ENCODE measurements around the gene PGA5.
"Not testable (repeated sequence)": the region's sequence is repeated elsewhere in the genome, so short reads cannot be mapped to it uniquely, and the experiment has no call there.

PGA5 gene

DNA sequence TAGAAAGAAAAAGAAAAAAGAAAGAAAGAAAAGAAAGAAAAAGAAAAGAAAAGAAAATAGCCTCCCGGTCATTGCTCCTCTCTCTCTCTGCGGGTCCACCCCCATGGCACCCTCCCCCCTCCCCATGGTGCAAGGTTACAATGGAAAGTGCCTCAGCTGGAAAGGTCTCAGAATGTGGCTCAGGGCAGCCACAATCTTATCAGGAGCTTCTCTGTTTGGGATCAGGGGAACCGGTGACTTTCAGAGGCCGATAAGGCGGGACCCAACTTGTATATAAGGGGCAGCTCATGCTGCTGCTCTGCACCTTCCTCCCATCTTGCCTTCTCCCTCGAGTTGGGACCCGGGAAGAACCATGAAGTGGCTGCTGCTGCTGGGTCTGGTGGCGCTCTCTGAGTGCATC lies at the start of gene PGA5:
Gene PGA5, plus strand, starts transcription at position 301 of the 400 bp plus-strand sequence. Its CDS starts 52 bp downstream, at position 353.
- DNase-seq, result not testable (repeated sequence)

DNA sequence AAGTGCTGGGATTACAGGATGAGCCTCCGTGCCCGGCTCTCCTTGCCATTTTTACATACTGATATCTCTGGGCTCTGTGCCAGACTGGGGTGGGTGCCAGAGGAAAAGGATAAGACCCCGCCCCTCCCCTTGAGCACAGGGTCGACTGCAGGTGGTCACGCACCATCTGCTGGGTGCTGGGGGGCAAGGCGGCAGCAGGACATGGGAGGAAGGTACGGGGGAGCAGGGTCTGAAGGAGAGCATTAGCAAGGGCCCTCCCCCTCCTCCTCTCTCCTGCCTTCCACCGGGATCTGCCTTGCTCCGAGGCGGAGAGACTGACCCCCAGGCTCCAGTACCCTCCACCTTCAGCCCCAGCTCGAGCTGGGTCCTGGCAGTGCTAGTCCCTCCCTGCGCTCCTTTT lies 47.4 kb upstream of the PGA5 start:
- no peak for DNase-seq

- no peak for DNase-seq
Measured at GRCh38 chr11:61194169-61194671, 46.8 kb upstream of the PGA5 start.

GRCh38 chr11:61194981-61195695 lies 45.8 kb upstream of the PGA5 start:
- DNase-seq, result no peak

GRCh38 chr11:61195719-61196118 lies 45.3 kb upstream of the PGA5 start:
- no peak for DNase-seq

DNA sequence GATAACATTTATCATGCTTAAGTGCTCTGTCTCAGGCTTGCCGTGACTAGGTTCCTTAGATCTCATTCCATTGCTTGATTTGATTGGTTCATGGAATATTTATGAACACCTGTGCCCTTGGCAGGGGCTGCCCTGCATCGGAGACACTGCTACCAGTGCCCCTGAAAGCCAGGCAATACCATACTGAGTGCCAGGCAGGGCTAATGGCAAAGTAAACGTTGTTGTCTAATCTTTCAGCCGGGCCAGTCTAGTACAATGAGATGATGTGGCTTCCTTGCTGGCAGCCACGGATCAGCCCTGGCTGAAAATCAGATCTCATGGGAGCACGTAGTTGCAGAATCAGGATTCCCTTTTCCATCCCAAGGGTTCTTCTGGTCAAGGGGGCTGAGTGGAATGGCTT lies 42.6 kb upstream of the PGA5 start:
- no peak for DNase-seq

DNA sequence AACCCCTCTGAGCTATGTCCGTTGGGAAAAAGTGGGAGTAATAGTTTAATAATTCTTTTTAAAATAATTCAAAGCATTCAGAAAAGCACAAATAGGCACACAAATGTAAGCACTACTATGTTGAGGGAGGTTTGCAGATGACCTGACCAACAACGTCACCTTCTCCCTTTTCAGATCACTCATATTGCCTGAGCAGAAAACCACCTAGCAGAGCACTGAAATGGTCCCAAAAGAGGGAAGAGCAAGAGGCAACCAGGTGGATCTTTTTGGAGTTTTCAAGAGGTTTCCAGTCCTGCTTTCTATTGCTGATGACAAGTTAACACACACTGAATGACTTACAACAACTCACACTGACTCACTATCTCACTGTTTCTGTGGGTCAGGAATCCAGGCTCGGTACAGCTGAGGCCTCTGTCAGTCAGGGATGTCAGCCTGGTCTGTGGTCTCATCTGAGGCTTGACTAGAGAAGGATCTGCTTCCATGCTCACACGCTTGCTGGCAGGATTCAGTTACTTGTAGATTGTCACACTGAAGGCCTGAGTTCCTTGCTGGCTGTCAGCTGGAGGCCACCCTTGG lies 41.9 kb upstream of the PGA5 start:
- no peak for DNase-seq

DNA sequence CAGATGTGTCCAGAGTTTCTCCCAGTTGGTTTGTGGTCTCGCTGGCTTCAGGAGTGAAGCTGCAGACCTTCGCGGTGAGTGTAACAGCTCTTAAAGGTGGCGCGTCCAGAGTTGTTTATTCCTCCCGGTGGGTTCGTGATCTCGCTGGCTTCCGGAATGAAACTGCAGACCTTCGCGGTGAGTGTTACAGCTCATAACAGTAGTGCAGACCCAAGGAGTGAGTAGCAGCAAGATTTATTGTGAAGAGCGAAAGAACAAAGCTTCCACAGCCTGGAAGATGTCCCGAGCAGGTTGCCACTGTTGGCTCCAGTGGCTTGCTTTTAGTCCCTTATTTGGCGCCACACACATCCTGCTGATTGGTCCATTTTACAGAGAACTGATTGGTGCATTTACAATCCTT lies 39.5 kb upstream of the PGA5 start:
- no peak for DNase-seq

GRCh38 chr11:61202950-61203746 lies 37.8 kb upstream of the PGA5 start, which contains the start of gene PGA3:
Gene PGA3, plus strand, starts transcription at chr11:61203515. Its CDS starts 50 bp downstream, at chr11:61203565.
- DNase-seq, result not testable (repeated sequence)

DNA sequence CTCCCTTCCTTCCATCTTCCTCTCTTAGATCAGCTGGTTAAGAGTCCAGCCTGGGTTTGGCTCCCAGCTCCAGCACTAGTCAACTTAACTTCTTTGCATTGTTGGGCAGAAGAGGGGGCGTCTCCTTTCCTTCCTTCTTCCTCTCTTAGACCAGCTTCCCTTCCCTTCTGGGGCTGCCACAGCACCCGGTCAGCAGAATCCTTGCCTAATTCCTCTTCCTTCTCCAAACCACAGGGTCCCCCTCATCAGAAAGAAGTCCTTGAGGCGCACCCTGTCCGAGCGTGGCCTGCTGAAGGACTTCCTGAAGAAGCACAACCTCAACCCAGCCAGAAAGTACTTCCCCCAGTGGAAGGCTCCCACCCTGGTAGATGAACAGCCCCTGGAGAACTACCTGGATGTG lies 37.1 kb upstream of the PGA5 start:
- not testable (repeated sequence) for DNase-seq

DNA sequence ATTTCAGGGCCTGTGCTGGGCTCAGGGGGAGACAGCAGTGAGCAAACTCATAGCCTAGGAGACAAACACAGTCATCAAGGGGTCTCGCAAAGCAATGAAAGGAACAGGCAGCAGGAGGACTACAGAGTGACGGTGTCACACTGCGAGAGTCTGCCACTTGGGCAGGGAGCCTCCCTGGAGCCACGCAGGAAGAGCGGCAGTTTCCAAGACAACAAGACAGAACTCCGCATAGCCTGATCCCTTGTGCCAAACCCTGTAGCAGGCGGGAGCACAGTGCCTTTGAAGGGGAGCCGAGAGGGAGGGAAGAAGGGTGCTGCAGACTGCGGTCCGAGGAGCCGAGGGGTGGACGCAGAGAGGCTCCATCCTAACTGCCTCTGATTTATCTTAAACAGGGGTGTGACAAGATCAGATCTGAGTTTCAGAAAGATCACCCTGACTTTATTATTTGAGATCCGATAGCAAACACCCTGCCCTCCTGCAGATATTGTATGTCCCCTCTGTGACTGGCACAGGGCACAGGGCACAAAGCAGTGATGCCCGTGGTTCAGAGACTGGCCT lies 36.4 kb upstream of the PGA5 start:
- not testable (repeated sequence) for DNase-seq

- DNase-seq, result not testable (repeated sequence)
Measured at GRCh38 chr11:61207636-61208310, 33.2 kb upstream of the PGA5 start.

GRCh38 chr11:61210629-61211028 lies 30.3 kb upstream of the PGA5 start:
- DNase-seq, result not testable (repeated sequence)

- DNase-seq, result not testable (repeated sequence)
Measured at GRCh38 chr11:61211327-61211952, 29.5 kb upstream of the PGA5 start.

DNA sequence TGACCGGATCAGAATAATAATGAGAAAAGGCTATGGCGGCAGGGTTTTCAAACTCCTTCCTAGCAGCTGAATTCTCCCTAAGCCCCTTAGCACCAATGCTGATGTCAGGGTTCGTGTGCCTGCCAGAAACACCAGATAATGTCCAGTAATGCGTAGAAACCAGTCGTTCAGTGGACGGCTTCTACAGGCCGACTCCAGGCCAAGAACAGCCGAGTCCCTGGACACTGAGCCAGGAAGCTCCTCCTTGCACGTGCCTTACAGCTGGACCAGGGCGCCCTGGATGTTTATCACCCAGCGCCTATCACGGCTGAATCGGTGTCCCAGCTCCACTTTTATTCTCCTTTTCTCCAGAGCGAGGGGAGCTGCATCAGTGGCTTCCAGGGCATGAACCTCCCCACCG lies 28.8 kb upstream of the PGA5 start:
- DNase-seq, result not testable (repeated sequence)

- DNase-seq, result not testable (repeated sequence)
Measured at GRCh38 chr11:61213711-61214324, 27.2 kb upstream of the PGA5 start.

- DNase-seq, result not testable (repeated sequence)
Measured at GRCh38 chr11:61218306-61218705, 22.7 kb upstream of the PGA5 start.

- not testable (repeated sequence) for DNase-seq
Measured at GRCh38 chr11:61219016-61219415, 22.0 kb upstream of the PGA5 start.

GRCh38 chr11:61222047-61222446 lies 18.9 kb upstream of the PGA5 start, which contains the start of gene PGA4:
Gene PGA4, plus strand, starts transcription at chr11:61222347. Its CDS starts 54 bp downstream, at chr11:61222401.
- not testable (repeated sequence) for DNase-seq

DNA sequence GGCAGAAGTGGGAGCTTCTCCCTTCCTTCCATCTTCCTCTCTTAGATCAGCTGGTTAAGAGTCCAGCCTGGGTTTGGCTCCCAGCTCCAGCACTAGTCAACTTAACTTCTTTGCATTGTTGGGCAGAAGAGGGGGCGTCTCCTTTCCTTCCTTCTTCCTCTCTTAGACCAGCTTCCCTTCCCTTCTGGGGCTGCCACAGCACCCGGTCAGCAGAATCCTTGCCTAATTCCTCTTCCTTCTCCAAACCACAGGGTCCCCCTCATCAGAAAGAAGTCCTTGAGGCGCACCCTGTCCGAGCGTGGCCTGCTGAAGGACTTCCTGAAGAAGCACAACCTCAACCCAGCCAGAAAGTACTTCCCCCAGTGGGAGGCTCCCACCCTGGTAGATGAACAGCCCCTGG lies 18.3 kb upstream of the PGA5 start:
- not testable (repeated sequence) for DNase-seq

- not testable (repeated sequence) for DNase-seq
Measured at GRCh38 chr11:61226457-61227137, 14.4 kb upstream of the PGA5 start.

All from activated CD4-positive, alpha-beta T cell treated with anti-CD3 and anti-CD28 coated beads, Interleukin-2, amount 50 U/mL, for 48 hours (primary cell).